HG02571 (cell line): Measurements from ENCODE around the gene DHRSX.
"Not testable (repeated sequence)": the region's sequence is repeated elsewhere in the genome, so short reads cannot be mapped to it uniquely, and the experiment has no call there.

Experiments
- ATAC-seq: cut with Tn5 transposase; IDR thresholded peaks from one replicate; pipeline ENCODE4 v1.9.1; 2021; ENCODE audit warnings: mild to moderate bottlenecking, moderate library complexity; ENCODE audit not compliant: unreplicated experiment

Gene DHRSX

GRCh38 chrX:2321411-2321810 is 179.4 kb downstream of the DHRSX start:
- ATAC-seq = no peak

DNA sequence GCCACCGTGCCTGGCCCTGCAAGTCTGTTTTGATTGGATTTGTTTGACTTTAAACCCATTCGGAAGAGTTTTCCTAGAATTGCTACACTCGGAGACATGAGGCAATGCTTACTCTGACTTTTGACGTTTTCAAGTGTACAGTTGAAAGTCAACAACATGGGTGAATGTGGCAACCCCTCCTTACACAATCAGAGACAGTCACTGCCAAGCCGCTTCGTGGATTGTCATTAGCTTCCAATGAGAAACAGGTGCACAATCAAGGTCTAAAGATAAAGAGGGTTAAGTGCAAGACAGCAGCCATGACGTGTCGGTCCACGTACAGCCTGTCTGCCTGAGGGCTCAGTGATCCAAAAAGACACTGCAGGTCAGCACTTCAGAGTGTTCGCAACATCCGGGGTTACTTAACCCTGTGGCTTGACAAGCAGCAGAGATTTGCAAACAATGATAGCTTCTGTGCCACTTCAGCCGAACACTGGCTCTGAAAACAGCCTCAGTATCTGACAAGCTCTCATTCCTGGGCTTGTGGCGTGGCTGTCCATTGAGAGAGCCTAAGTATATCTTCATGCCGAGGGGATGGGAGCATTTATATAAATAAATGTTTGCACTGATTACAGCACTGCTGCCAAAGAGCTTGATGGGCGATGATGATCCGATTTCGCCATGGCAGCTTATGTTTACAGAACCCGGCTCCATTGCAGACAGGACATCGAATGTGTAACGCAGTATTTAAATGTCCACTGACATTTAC is 180.0 kb downstream of the DHRSX start:
- no peak for ATAC-seq

DNA sequence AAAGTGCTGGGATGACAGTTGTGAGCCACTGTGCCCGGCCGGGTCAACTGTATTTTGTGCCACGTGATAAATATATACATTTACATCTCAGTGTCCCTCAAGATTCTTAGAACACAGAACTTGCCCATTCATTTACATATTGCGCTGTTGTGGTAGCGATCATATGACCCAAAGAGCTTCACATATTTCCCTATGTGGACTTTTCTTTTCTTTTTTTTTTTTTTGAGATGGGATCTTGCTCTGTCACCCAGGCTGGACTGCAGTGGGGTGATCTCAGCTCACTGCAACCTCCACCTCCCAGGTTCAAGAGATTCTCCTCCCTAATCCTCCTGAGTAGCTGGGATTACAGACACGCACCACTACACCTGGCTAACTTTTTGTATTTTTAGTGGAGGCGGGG is 180.7 kb downstream of the DHRSX start:
- no peak for ATAC-seq

DNA sequence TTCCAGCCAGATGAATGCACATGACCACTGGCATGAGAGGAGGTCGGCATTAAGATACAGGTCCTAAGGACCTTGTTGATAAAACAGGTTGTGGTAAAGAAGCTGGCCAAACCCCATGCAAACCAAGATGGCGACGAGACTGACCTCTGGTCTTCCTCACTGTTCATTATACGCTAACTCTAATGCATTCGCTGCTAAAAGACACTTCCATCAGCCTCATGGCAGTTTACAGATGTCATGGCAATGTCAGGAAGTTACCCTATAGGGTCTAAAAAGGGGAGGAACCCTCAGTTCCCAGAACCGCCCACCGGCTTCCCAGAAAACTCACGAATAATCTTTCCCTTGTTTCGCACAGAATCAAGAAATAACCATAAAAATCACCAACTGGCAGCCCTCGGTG is 182.4 kb downstream of the DHRSX start:
- no peak for ATAC-seq

DNA sequence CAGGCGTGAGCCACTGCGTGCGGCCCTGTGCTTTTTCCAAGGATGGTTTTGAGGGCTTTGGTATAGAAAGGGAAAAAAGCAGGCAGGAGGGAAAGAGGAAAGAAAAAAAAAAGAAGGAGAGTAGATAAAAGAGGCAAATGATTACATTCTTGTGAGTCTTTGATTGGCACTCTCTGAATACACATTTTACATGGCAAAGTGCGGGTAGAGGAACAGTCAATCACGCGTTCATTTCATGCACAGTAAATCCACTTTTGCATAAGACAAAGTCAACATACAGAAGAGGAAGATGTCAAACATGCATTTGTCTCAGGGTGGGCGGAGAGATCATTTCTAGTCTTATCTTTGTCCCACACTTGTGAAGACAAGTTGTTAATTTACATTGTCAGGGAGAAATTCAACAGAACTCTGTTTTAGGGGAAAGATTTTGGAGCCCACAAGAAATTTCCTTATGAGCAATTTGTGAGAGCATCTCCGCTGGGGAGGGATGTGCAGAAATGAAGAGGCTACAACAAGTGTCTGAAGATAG is 183.2 kb downstream of the DHRSX start:
- no peak for ATAC-seq

DNA sequence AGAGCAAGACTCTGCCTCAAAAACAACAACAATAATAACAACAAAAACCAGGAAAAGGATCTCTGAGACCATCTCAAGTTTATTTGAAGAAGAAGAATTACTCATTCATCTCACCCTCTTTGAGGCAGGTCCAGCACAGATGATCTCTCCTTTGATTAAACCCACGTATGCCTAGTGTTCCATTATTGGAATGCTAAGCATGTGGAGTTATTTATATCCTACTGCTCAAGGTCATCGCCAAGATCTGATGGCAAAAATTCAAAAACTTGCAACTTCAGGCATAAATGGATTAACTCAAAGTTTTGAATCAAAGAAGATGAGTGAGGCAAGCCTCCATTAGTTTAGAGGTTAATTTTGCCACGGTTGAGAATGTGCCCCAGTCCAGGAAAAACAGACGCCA is 184.2 kb downstream of the DHRSX start:
- ATAC-seq = no peak

DNA sequence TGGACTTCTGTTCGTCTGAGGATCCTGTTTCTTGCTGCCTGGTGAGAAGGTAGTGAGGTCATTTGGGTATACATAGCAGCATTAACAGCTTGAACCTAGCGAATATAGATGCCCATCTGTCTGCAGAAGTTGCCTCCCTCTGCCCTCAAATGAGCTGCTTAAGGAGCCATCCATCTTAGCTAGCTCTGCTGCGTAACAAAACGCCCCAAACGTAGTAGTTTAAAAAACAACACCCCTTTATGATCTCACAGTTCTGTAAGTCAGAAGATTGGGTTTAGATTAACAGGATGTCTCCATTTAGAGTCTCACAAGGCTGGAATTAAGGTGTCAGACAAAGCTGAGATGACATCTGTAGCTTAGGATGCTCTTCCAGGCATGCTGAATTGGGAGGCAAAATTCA is 185.3 kb downstream of the DHRSX start:
- ATAC-seq = no peak

GRCh38 chrX:2314831-2315365 is 185.9 kb downstream of the DHRSX start:
- no peak for ATAC-seq

DNA sequence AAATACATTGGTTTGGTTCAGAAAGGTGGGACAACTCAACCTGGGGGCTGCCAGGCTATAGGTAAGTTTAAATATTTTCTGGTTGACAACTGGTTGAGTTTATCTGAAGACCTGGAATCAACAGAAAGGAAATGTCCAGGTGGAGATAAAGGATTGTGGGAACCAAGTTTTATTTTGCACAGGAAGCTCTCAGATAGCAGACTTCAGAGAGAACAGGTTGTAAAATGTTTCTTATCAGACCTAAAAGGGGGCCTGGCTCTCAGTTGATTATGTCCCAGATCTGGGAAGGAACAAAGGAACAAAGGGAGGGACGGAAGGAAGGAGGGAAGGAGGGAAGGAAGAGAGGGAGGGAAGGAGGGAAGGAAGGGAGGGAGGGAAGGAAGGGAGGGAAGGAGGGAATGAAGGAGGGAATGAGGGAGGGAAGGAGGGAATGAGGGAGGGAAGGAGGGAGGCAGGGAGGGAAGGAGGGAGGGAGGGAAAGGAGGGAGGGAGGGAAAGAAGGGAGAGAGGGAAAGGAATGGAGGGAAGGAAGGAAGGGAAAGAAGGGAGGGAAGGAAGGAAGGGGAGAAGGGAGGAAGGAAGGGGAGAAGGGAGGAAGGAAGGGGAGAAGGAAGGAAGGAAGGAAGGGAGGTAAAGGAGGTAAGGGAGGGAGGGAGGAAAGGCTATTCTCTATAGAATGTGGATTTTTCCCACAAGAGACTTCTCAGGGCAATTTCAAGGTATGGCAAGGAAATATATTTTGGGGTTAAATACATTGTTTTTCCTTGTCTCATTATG is 186.7 kb downstream of the DHRSX start:
- ATAC-seq = no peak

GRCh38 chrX:2312061-2312591 is 188.7 kb downstream of the DHRSX start:
- not testable (repeated sequence) for ATAC-seq

- no peak for ATAC-seq
Measured at GRCh38 chrX:2311501-2311900, 189.3 kb downstream of the DHRSX start.

DNA sequence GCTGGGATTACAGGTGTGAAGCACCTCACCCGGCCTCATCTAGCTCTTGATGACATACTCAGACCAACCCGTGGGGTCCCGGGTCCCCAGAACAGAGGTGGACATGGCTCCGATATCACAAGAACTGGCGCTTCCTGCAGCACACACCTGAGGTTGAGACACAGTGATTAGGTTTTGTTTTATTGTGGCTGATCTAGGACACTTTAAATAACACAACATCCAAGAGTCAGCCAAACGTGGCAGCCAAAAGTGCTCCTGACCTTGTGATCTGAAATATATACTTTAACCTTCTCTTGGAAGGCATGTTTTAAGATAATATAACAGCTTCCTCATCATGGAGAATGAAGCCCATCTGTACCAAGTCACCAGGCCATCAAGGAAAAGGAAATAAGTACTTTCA is 198.9 kb downstream of the DHRSX start:
- no peak for ATAC-seq

DNA sequence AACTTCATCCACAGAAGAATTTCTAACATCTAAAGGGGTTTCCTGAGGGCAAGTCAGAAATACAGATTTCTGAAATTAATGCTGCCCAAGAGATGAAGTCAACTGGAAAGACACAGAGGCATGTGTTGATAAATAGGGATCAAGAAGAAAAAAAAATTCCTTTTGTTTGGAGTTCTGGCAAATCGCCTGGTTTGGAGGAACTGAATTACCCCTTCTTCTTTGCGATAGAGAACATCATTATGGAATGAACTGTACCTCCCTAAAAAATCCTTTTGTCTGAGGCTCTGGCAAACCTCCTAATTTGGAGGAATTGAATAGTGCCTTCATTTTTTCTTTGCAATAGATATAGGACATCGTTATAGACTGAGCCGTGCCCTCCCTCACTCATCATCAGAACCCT is 200.9 kb downstream of the DHRSX start:
- no peak for ATAC-seq

- ATAC-seq = no peak
Measured at GRCh38 chrX:2286731-2287130, 214.0 kb downstream of the DHRSX start.

DNA sequence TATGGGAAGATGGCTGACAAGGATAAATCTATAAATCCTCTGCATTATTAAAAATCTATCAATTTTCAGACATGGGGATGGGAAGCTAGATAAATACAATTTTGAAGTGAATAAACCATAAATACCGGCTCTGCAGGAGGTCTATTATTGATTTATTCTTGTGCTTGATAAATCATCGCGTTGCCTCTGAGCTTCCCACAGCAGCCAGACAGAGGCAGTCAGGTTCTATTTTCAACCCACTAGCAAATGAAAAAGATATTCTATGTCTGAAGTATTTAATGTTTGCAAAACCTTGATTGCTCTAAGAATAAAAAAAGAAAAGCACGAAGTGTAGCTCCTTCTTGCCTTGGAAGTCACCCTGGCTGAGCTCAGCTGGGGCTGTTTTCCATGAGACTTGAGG is 216.2 kb downstream of the DHRSX start:
- no peak for ATAC-seq

GRCh38 chrX:2284133-2284532 is 216.6 kb downstream of the DHRSX start:
- no peak for ATAC-seq

DNA sequence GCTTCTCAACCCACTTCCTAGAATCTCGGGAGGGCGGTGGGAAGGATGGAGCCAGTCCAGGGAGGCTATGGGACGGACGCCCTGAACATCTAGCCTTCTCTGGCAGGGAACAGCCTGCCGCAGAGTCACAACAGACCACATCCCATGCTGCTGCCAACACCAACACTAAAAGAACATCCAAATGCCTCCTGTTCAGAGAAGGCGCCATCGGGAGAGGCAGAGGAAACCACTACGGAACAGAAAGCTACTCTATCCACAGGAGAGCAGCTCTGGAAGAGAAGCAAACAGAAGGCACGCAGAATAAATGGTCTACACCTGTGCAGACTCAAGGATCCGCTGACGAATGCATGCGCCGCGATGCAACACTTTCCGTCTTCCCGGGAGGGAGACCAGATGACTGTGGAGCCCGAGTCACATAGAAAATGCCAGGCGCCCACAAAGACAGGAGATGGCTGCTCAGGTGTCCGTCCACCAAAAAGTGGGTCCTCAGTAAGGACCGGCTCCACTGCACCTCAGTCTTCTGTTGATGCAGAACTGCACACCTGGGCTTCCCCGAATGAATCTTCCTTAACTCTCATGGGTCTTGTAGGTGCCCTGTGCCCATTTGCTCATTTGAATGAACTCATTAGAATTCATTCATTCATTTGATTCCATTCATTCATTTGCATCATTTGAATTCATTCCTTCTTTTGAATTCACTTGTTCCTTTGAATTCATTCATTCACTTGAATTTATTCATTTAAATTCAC is 217.5 kb downstream of the DHRSX start:
- no peak for ATAC-seq

DNA sequence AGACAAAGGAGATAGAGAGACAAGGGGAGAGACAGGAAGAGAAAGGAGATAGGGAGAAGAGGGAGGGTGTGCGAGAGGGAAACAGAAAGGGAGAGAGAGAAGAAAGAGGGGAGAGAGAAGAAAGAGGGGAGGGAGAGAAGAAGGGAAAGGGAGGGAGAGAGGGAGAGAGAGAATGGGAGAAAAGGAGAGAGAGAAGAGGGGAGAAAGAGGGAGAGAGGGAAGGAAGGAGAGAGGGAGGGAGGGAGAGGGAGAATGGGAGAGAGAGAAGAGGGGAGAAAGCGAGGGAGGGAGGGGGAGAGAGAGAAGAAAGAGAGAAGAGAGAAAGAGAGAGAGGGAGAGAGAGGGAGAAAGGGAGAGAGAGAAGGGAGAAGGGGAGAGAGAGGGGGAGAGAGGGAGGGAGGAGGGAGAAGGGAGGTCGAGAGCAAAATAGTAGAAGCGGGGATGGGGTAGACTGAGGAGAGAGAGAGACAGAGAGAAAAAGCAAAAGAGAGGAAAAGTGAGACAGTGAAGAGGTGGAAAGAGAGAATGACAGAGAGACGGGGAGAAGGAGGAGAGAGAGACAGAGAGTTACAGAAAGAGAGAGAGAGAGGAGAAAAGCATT is 218.2 kb downstream of the DHRSX start:
- ATAC-seq = no peak

DNA sequence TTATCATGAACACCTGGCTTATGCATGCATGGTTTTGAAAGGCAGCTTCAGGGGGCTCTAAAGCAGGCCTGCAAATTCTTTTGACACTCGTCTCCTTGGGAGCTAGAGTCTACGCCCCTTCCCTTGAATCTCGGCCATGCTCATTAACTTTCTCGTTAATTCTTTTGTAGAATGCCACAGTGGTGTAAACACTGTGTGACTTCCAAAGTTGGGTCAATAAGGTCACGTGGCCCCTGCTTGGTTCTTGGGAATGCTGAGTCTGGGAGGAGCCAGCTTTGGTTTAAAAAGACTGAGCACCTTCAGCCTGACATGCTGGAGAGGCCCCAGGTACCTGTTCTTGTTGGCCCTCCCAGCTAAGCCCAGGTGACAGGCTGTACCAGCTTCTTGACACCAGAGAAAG is 228.4 kb downstream of the DHRSX start:
- no peak for ATAC-seq

DNA sequence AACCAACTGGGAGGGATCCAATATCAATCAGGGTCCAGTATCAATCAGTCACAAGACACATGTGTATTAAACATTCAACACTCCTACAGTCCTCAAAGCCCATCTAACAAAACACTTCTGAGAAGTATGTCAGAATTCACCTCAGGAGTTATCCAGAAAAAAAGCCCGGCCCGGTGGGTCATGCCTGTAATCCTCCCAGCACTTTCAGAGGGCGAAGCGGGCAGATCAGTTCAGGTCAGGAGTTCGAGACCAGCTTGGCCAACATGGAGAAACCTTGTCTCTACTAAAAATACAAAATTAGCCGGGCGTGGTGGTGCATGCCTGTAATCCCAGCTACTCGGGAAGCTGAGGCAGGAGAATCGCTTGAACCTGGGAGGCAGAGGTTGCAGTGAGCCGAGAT is 229.2 kb downstream of the DHRSX start:
- not testable (repeated sequence) for ATAC-seq

DNA sequence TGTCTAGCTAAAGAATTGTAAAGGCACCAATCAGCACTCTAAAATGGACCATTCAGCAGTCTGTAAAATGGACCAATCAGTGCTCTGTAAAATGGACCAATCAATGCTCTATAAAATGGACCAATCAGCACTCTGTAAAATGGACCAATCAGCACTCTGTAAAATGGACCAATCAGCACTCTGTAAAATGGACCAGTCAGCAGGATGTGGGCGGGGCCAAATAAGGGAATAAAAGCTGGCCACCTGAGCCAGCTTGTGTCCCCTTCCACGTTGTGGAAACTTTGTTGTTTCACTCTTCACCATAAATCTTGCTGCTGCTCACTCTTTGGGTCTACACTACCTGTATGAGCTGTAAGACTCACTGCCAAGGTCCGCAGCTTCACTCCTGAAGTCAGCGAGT is 230.0 kb downstream of the DHRSX start:
- not testable (repeated sequence) for ATAC-seq
